Daoy (cell line): Measurements from ENCODE around the gene CDHR3. TPM values are rescaled to one million over a fixed set of nuclear protein-coding genes. Genes with fewer than 3 reads are reported as not detected.

Source experiments
- total RNA-seq: library from RNA; depleted of rRNA; stranded (reverse); fragments of >200 nt; shearing (Covaris generic); gene quantifications from 2 replicates; pipeline ENCODE4 v1.2.3, GENCODE V29; 2014; rRNA removed

Gene CDHR3
- total RNA-seq, 1 experiment from 2014 or later: 0.74 TPM

Other genes with a start within 250 kb of the CDHR3 start
- gene ATXN7L1, start 86.7 kb upstream of the CDHR3 start, total RNA-seq: 0.71 and 8.8 TPM in 2 replicates
- gene SYPL1, start 149.0 kb downstream of the CDHR3 start, total RNA-seq: 67.9 and 69.7 TPM in 2 replicates